ENCODE data around the gene AKAP11. TPM values are rescaled to one million over a fixed set of nuclear protein-coding genes. Genes with fewer than 3 reads are reported as not detected.

The AKAP11 gene
- polyA plus RNA-seq, 1 donor (not counting 4 experiments of a cell fraction or from before 2014, with no cell fraction given) = 17.4 TPM

DNA sequence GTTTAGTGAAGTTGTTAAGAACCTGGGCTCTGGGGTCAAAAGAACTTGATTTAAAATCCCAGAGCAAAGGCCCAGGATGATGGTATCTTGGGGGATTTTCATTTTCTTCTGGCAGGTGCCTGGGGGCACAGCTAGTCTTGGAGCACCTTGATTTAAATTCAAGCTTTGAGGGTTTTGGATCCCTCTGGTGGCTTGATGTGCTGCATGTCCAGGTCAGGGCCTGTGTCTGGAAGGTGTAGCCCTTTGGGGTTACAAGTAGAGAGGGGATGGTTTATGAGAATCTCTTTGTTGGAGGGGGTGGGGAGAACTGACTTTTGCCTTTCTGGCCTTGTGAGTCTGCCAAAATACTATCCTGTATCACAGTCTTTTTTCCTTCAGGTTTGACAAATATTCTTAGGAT lies 55.8 kb downstream of the AKAP11 start:
- no peaks in the 10 kb centered on the region for H3K79me2 ChIP-seq (ENCODE audit: control insufficient read depth, insufficient read depth, low read length)
- DNase-seq (ENCODE audit: low read depth, low spot score) (no peak), FAIRE-seq (no peak)
- no peak overlapping the region for H3K27ac ChIP-seq (ENCODE audit: control insufficient read depth, insufficient read depth, low read length)
- no peaks in the 10 kb centered on the region for H3K36me3 ChIP-seq (ENCODE audit: control insufficient read depth in 2 of 2, extremely low read depth in 1 of 2, insufficient read depth in 2 of 2, low read length in 2 of 2)
- H3K4me1 ChIP-seq (ENCODE audit: control insufficient read depth, extremely low read depth, insufficient read depth, low read length) = no peaks in the 10 kb centered on the region
- no peaks in the 10 kb centered on the region for H3K27me3 ChIP-seq (ENCODE audit: control insufficient read depth, extremely low read depth, insufficient read depth, low read length)
- no peak overlapping the region for H3K4me2 ChIP-seq (ENCODE audit: control insufficient read depth, extremely low read depth, insufficient read depth, low read depth, low read length)
- no peaks in the 10 kb centered on the region for H3K9me3 ChIP-seq (ENCODE audit: control insufficient read depth, low read depth, low read length)
- H3K9me1 ChIP-seq (ENCODE audit: control insufficient read depth, extremely low read depth, insufficient read depth, low read length) = no peaks in the 10 kb centered on the region
- H3K9ac ChIP-seq (ENCODE audit: control insufficient read depth, extremely low read depth, insufficient read depth, low read length) = no peak overlapping the region
- dilution Hi-C loops (cut with MboI; ENCODE audit: extremely low pct_ligation_motif_present, low sequenced_read_pairs) = no loop called here
- TF ChIP-seq CTCF (optimal IDR thresholded peaks at IDR 0.05 in 1 of 3, IDR thresholded peaks at IDR 0.05 in 1 of 3, conservative IDR thresholded peaks at IDR 0.05 in 1 of 3; ENCODE audit: extremely low read depth in 1 of 3, insufficient read depth in 2 of 3, low read length in 3 of 3) = no peak
- no peak for TF ChIP-seq EZH2 (IDR thresholded peaks at IDR 0.05; ENCODE audit: low read length)
- no peaks in the 10 kb centered on the region for H4K20me1 ChIP-seq (ENCODE audit: control insufficient read depth, extremely low read depth, insufficient read depth, low read length)
- no peak overlapping the region for H3K4me3 ChIP-seq (ENCODE audit: control insufficient read depth in 2 of 3, extremely low read depth in 1 of 3, insufficient read depth in 2 of 3, low read depth in 1 of 3, low read length in 3 of 3)
- no peak overlapping the region for H2AFZ ChIP-seq (ENCODE audit: control insufficient read depth, low read length)

- no peaks in the 10 kb centered on the region for H3K36me3 ChIP-seq (ENCODE audit: control insufficient read depth in 2 of 2, extremely low read depth in 1 of 2, insufficient read depth in 2 of 2, low read length in 2 of 2)
- TF ChIP-seq EZH2 (IDR thresholded peaks at IDR 0.05; ENCODE audit: low read length) (no peak), CTCF (optimal IDR thresholded peaks at IDR 0.05 in 1 of 3, IDR thresholded peaks at IDR 0.05 in 1 of 3, conservative IDR thresholded peaks at IDR 0.05 in 1 of 3; ENCODE audit: extremely low read depth in 1 of 3, insufficient read depth in 2 of 3, low read length in 3 of 3) (no peak)
- dilution Hi-C loops (cut with MboI; ENCODE audit: extremely low pct_ligation_motif_present, low sequenced_read_pairs) = no loop called here
- no peaks in the 10 kb centered on the region for H4K20me1 ChIP-seq (ENCODE audit: control insufficient read depth, extremely low read depth, insufficient read depth, low read length)
- no peak overlapping the region for H3K27ac ChIP-seq (ENCODE audit: control insufficient read depth, insufficient read depth, low read length)
- no peaks in the 10 kb centered on the region for H3K4me1 ChIP-seq (ENCODE audit: control insufficient read depth, extremely low read depth, insufficient read depth, low read length)
- no peak overlapping the region for H3K9ac ChIP-seq (ENCODE audit: control insufficient read depth, extremely low read depth, insufficient read depth, low read length)
- no peak overlapping the region for H2AFZ ChIP-seq (ENCODE audit: control insufficient read depth, low read length)
- DNase-seq (ENCODE audit: low read depth, low spot score) (no peak), FAIRE-seq (no peak)
- no peak overlapping the region for H3K4me3 ChIP-seq (ENCODE audit: control insufficient read depth in 2 of 3, extremely low read depth in 1 of 3, insufficient read depth in 2 of 3, low read depth in 1 of 3, low read length in 3 of 3)
- no peaks in the 10 kb centered on the region for H3K79me2 ChIP-seq (ENCODE audit: control insufficient read depth, insufficient read depth, low read length)
- H3K4me2 ChIP-seq (ENCODE audit: control insufficient read depth, extremely low read depth, insufficient read depth, low read depth, low read length) = no peak overlapping the region
- no peaks in the 10 kb centered on the region for H3K9me3 ChIP-seq (ENCODE audit: control insufficient read depth, low read depth, low read length)
- no peaks in the 10 kb centered on the region for H3K9me1 ChIP-seq (ENCODE audit: control insufficient read depth, extremely low read depth, insufficient read depth, low read length)
- no peaks in the 10 kb centered on the region for H3K27me3 ChIP-seq (ENCODE audit: control insufficient read depth, extremely low read depth, insufficient read depth, low read length)
Observed at GRCh38 chr13:42328672-42329071, 56.7 kb downstream of the AKAP11 start.
